ENCODE measurements around the gene KLHL30.

Gene KLHL30

DNA sequence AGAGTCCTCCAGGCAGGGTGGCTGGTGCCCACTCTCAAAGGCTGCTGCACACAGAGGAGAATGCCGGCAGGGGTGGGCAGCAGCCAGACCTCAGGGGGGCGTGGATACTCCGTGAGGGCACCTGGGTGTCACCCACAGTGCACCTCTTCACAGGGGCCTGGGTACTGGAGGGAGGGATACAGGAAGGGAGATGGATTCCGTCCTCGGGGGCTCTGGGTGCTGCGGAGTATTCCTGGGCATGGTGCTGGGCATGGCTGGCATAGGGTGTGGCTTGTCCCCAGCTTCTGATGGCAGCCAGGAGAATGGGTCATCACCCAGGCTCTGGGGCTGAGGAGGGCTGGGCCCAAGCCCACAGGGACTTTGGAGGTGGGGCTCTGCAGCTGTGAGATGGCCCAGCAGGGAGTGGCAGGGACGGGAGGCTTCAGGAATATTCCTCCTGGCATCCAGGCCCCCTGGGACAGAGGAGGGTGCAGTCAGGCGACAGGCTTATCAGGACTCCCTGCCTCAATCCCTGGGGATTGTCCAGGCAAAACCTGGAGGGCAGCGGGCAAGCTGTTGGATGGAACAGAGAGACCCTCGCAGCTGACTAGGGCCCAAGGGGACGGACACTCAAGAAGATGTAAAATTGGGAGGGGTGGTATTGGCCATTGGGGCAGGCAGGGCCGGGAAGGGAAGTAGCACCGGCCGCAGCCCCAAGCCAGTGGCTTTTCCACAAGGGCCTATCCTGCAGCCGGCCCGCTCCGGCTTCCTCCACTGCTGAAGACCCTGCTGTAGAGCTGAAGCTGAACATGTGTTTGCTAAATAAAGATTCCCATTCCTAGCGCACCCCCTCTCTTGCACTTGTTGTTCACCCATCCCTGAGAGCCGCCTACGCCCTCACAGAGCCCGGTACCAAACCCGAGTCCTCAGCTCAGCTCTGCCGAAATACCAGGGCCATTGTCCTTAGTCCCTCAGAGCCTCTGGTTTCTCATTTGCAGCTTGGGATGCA lies 5.7 kb upstream of the KLHL30 start:
- DNase-seq (ENCODE audit: low read depth in 2 of 2) = no peak

DNA sequence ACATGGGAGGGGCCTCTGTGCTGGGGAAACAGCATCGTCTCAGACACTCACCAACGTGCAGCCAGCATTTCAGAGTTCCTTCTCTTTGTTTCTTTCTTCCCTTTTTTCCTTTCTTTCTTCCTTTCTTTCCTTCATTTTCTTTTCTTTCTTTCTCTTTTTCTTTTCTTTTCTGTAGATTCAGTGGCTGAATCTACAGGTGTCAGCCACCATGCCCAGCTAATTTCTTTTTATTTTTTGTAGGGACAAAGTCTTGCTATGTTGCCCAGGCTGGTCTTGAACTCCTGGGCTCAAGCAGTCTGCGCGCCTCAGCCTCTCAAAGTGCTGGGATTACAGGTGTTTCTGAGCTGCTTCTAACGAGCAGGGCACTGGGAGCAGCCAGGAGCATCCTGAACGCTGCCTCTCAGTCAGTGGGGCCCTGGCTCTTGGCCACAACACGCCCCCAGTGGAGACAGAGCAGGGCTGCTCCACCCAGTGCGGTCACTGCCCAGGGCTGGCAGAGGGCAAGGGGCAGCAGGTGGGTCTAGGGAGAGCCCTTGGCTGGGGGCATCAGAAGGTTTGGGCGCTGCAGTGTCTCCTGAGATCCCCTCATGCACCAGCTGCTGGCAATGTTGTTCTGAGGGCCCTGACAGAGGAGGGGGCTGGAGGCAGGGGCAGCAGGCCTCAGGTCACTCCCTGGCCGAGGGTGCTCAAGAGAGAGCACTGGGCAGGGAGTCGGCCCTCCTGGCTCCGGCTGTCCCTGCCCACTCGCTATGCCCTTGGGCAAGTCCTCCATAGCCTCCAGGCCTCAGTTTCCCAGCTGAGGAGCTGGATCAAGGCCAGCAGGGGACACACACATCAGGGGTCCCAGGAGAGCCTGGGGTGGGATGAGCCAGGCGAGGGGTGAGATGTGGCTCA lies 4.7 kb upstream of the KLHL30 start:
- DNase-seq (ENCODE audit: low read depth in 2 of 2) = no peak

DNA sequence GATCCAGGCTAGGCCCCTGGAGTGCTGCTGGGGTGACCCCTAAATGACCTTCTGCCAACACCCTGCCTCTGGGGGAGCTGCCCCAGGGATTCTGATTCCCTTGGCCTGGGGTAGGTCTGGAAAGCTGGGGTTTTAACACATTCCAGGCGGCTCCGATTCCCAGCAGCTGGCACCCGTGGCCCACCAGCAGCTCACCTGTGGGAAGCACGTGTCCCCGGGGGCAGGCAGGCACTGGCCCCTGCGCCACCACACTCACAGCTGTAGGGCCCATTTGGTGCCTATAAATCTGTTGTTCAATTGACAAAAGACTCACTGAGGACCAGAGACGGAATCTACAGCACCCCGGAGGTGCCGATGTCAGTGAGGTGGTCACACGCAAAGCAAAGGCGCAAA lies 4.1 kb upstream of the KLHL30 start:
- DNase-seq (ENCODE audit: low read depth in 2 of 2) = no peak

DNA sequence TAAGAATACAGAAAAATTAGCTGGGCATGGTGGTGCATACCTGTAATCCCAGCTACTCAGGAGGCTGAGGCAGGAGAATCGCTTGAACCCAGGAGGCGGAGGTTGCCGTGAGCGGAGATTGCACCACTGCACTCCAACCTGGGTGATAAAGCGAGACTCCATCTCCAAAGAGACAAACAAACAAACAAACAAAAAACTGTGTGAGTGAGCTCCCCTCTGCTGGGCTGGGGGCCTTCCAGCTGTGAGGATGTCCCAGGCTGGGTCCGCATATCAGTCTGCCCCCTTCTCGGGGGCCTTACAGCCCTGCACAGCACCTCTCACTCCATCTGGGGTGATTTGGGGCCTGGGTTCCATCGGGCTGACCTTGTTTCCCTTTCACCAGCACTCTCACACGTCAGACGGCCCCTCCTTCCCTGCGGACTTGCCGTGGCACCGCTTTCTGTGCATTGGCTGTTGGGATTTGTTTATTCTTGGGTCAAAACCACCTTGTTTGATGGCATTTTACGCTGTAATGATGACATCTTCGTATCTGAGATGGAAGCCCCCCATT lies 2.8 kb upstream of the KLHL30 start:
- no peak for DNase-seq (ENCODE audit: low read depth in 2 of 2)

DNA sequence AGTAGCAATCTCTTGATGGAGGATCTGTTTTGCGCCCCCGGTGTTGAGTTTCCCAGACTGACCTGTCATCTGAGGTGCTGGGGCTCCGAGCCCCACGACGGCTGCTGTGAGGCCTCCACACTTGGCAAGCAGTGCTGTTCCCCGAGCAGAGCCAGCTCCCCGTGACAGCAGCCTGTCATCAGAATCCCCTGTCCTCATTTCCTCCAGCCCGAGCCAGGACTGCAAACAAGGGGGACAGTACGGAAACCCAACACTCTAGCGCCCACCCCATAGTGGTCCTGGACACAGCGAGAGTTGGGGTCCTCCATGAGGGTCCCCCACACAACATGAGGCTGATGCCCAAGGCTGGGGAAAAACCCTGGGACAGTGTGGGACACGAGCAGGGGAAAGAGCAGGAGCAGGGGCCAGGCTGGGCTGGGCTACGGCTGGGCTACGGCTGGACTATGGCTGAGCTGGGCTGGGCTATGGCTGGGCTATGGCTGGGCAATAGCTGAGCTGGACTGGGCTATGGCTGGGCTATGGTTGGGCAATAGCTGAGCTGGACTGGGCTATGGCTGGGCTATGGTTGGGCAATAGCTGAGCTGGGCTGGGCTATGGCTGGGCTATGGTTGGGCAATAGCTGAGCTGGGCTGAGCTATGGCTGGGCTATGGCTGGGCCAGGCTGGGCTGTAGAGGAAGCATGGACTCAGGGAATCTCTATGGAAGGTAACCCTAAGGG lies 1.5 kb upstream of the KLHL30 start:
- no peak for DNase-seq (ENCODE audit: low read depth in 2 of 2)

DNA sequence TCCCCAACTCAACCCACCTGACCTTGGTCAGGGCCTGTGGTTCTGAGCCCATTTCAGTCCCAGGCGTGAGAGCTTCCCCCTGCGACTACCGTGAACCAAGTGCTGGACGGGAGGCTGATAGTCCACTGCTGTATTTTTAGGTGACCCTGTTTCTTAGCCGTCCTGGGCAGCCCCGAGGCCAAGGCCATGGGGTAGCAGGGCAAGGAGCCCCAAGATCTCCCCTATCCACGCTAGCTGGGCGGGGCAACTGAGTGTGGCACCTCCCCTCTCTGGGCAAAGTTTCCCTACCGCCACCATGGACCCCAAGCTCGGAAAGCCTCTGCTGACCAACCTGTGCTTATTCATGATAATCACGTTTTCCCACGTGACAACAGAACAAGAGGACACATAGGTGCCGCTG lies 583 bp upstream of the KLHL30 start:
- DNase-seq (ENCODE audit: low read depth in 2 of 2) = no peak

DNA sequence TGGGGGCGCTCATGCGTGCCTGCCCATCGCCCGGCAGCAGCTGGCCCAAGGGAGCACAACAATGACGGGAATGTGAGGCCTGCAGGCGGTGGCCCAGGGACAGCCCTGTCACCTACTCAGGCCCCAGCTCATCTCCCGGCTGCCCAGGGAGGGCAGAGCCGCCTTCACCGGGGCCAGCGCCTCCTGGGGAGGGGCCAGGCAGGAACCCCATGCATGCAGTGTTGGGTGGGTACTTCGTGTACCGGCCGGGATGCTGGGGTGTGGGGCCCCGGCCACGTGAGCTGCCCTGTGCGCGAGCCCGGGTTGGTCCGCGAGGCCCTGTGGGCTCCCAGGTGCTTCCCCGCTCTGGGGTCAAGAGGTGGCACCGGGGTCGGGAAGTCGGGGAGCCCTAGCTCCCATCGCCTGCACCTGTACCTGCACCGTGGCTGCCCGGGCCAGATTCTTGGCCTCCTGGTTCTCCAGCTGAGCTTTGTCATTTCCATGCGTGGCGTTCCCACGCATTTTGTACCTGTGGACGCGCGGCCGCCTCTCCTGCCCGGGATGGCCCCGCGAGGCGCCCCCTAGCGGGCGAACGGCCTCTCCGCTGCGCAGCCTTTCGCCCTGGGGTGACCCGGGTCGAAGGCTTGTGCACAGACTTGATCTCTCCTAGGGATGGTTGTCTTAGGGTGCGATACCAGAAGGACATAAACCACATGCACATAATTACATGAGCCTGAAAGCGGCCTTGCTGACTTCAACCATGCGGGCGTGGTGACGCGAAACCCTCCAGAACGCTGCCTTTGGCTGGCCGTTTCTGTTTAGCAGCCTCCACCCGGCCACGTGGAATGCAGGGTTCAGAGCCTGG lies 950 bp downstream of the KLHL30 start:
- DNase-seq (ENCODE audit: low read depth in 2 of 2) = peak in 1 of 2 experiments; percentile 24

DNA sequence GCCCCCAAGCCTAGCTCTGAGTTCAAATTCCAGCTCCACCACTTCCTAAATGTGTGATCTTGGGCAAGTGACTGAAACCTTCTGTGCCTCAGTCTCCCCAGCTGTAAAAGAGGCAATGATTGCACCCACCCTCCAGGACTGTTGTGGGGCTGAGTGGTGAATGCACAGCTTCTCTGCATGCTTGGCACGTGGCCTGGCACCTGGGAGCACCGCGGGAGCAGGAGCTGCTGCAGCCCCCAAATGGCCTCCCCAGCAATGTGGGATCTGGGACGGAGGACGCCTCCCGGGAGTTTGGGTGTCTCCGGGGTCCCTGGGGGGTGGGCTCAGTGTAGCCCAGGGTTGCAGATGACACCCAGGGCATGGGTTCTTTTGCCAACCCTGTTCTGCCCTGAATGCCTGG lies 1.6 kb downstream of the KLHL30 start:
- DNase-seq (ENCODE audit: low read depth in 2 of 2) = no peak

DNA sequence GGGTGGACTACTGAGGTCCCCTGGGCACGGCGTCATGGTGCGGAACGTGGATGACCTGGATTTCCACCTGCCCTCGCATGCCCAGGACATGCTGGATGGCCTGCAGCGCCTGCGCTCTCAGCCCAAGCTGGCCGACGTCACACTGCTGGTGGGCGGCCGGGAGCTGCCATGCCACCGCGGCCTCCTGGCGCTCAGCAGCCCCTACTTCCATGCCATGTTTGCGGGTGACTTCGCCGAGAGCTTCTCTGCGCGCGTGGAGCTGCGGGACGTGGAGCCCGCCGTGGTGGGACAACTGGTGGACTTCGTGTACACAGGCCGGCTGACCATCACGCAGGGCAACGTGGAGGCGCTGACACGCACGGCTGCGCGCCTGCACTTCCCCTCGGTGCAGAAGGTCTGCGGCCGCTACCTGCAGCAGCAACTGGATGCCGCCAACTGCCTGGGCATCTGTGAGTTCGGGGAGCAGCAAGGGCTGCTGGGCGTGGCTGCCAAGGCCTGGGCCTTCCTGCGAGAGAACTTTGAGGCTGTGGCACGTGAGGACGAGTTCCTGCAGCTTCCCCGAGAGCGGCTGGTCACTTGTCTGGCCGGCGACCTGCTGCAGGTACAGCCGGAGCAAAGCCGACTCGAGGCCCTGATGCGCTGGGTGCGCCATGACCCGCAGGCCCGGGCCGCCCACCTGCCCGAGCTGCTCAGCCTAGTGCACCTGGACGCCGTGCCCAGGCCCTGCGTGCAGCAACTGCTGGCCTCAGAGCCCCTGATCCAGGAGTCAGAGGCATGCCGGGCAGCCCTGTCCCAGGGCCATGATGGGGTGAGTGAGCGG lies 2.5 kb downstream of the KLHL30 start:
- DNase-seq (ENCODE audit: low read depth in 2 of 2) = no peak

DNA sequence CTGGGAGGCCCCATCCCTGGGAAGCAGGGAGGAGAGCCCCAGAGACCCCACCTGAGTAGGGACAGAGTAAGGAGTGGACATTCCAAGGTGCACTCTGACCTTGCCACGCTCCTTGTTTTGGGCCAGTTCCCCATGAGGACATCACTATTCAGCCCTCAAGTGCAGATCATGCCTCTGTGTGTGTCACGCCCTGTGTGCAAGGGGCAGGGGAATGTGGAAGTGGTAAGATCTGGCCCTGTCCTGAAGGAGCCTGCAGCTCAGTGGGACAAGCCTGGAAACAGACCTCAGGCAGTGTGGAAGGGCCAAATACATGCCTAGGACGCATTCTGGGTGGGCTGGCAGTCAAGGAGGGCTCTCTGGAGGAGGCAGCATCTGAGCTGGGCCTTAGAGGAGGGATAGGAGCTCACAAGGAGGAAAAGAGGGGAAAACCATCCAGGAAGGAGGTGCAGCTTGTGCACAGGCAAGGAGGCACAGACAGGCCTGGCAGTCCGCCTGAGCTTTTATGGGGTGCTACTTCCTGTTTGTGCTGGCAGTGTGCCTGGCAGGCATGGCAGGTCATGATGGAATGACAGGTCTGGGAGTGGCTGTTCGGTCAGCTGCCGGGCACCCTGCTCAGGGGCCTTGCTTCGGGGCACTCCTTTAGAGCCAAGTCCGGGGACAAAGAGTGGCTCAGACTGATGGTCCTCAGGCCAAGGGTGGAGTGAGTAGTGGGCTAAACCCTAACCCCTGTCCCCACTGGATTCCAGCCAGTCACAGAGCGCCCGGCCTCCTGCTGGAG lies 3.3 kb downstream of the KLHL30 start:
- no peak for DNase-seq (ENCODE audit: low read depth in 2 of 2)

DNA sequence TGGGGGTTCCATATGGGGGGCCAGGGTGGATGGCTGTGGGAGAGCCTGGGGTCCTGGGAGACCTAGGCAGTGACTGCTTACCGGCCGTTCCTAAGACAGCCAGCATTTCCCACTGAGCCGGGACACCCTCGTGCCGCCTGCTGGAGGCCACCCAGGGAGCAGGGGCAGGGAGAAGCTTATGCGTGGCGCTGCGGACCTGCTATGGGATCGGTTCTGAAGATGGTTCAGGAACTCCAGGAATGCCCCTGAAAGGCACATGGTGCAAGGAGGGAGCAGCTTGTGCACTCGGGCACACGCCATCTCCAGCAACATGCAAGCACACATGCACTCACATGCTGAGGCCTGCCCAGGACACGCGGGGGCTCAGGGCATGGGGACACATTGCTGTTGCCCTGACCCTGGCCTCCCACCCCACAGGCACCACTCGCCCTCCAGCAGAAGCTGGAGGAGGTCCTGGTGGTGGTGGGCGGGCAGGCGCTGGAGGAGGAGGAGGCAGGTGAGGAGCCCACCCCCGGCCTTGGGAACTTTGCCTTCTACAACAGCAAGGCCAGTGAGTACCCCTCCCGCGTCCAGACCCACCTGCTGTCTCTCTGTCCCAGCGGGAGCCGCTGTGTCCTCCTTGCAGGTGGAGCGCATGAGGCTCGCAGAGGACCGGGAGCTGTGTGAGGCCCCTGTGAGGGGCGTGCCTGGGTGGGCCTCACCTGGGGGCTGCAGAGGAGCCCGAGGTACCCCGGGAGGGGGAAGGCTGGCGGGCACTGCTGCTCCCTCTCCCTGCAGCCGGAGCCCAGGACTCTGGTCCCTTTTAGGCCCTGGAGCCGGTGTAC lies 4.1 kb downstream of the KLHL30 start:
- no peak for DNase-seq (ENCODE audit: low read depth in 2 of 2)

DNA sequence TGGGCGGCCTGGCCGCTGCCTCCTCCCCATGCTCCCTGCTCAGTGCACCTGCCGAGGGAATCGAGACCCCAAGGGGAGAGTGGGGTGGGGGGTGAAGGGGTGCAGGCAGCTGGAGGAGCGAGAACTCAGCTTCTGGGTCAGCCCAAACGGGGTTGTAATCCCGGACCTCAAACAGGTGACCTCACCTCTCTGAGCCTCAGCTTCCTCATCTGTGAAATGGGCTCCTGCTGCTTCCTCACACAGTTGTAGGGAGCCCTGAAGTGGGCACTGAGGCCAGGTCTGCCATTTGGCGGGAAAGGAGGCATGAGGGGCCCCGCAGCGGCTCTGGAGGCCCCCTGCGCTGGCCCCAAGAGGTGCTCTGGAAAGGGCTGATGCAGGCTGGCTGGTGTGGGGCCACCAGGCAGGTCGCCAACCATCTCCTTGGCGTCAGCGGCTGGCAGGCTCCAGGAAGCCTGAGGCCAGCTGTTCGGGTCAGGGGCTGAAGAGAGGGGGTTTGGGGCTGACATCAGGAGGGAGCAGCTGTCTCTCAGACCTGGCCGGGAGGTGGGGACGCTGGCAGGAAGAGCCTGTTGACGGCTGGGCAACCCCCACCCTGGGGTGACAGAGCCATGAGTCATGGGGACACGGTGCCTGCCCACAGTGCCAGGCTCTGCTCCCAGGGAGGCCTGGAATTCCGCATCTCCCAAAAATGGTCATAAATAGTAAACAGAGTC lies 4.9 kb downstream of the KLHL30 start:
- DNase-seq (ENCODE audit: low read depth in 2 of 2) = no peak

DNA sequence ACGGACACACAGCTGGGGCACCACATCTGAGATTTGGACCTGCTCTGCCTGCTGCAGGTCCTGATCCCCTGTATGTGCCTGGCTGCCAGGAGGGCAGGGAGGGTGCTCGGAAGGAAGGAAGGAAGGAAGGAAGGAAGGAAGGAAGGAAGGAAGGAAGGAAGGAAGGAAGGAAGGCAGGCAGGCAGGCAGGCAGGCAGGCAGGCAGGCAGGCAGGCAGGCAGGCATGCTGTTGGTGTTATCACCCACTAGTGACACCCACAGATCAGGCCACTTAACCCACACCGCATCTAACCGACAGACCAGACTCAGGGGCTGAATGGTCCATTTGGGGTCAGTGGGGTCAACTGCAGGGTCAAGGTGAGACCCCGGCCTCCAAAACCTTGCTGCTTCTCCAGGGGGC lies 5.8 kb downstream of the KLHL30 start:
- no peak for DNase-seq (ENCODE audit: low read depth in 2 of 2)

DNA sequence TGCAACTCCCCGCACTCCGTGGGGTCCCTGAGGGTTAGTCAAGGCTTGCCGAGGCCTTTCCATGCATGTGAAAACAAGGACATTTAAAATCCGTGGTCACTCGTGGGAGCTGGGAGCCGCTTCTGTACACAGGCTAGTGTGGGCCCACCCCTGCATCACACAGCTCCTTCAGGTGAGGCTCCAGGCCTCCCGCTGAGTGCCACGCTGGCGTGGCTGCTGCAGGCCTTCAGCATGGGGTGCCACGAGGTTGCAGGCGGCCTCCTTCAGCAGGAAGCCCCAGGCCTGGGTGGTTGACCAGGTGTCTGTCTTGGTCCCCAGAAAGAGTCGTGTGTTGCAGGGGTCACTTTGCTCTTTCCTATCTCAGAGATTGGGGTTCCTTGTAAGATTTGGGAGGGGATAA lies 6.6 kb downstream of the KLHL30 start:
- no peak for DNase-seq (ENCODE audit: low read depth in 2 of 2)

DNA sequence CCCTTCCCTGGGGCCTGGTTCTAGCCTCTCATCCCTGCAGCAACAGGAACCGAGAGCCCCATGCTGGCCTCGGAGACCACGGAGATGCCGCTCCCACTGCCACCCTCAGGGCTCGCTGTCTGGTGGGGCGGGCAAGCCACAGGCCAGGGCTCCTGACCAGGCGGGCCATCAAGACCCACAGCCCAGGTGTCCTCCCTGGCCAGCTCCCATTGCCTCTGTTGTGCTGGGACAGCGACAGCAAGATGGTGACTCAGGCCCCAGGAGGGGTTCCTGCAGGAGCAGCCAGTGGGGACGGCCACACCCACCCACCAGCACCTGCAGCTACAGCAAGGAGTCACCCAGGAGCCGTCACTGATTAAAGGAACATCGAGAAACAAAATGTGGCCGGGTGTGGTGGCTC lies 7.4 kb downstream of the KLHL30 start:
- no peak for DNase-seq (ENCODE audit: low read depth in 2 of 2)

DNA sequence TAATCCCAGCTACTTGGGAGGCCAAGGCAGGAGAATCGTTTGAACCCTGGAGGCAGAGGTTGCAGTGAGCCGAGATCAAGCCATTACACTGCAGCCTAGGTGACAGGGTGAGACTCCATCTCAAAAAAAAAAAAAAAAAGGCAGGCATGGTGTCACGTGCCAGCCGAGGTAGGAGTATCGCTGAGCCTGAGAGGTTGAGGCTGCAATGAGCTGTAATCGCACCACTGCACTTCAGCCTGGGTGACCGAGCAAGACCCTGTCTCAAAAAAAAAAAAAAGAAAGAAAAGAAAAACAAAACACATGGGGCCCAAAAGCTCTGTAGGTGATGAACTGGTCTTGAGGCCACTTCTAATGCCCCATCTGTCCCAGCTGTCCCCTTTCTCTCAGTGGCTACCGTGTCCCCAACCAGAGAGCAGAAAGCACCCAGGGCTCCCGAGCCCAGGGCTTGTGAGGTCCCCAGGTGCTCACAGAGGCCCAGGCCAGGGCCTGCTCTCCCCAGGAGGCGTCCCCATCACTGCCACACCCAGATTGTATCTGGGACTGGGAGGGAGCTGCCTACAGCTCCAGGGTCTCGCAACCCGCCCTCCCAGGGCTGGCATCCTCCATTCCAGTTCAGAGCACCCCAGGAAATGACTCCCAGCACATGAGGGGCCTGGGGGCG lies 8.5 kb downstream of the KLHL30 start:
- no peak for DNase-seq (ENCODE audit: low read depth in 2 of 2)

DNA sequence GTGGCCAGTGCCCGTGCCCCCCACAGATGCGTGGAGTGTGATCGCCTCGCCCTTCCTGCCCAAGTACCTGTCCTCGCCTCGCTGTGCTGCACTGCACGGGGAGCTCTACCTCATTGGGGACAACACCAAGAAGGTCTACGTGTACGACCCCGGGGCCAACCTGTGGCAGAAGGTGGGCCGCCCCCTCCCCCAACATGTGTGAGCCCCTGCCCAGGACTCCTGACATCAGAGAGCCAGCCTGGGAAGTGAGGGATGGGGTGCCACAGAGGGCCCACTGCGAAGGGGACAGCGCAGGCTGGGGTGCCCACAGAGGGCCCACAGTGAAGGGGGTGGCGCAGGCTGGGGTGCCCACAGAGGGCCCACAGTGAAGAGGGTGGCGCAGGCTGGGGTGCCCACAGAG lies 10.5 kb downstream of the KLHL30 start:
- no peak for DNase-seq (ENCODE audit: low read depth in 2 of 2)

Data from stimulated activated CD4-positive, alpha-beta T cell treated with anti-CD3 and anti-CD28 coated beads, Interleukin-12 subunit alpha, Interleukin-12 subunit beta, amount 100 ng/mL, for 24 hours (primary cell).